H1 (cell line): Measurements from ENCODE around the gene PDGFD.

ENCODE experiments used
- CTCF ChIP-seq, 3 experiments: IDR thresholded peaks; 1 replicate in 2 of 3; 2 replicates in 1 of 3; pipeline versions ENCODE4 v1.5.1 to v1.6.1; 2011; ENCODE audit warnings: low read length in 3 of 3, mild to moderate bottlenecking in 3 of 3, inconsistent platforms in 2 of 3, low read depth in 1 of 3, moderate library complexity in 1 of 3; ENCODE audit not compliant: insufficient read depth in 1 of 3; ENCODE audit errors: control extremely low read depth in 1 of 3
- EP300 ChIP-seq, 2 experiments: IDR thresholded peaks; 1 replicate in 1 of 2; 2 replicates in 1 of 2; pipeline ENCODE4 v1.6.1; 2011 to 2012; ENCODE audit warnings: low read depth in 2 of 2, low read length in 2 of 2, mild to moderate bottlenecking in 2 of 2, borderline replicate concordance in 1 of 2, inconsistent platforms in 1 of 2, moderate library complexity in 1 of 2
- EZH2 ChIP-seq: fragments of 200-600 bp; sonication (generic); IDR thresholded peaks from 2 replicates; pipeline ENCODE4 v1.7.1; 2012; ENCODE audit warnings: low read depth, mild to moderate bottlenecking, moderate library complexity, low read length, inconsistent platforms; ENCODE audit not compliant: severe bottlenecking
- TAF1 ChIP-seq: IDR thresholded peaks from 2 replicates; pipeline ENCODE4 v1.6.1; 2011; ENCODE audit warnings: mild to moderate bottlenecking, low read depth, low read length
- TF ChIP-seq, protein P1 (sequence below): IDR thresholded peaks from 2 replicates; pipeline ENCODE4 v1.6.1; 2011; ENCODE audit warnings: low read length, improper control_type of control experiment

DNA sequence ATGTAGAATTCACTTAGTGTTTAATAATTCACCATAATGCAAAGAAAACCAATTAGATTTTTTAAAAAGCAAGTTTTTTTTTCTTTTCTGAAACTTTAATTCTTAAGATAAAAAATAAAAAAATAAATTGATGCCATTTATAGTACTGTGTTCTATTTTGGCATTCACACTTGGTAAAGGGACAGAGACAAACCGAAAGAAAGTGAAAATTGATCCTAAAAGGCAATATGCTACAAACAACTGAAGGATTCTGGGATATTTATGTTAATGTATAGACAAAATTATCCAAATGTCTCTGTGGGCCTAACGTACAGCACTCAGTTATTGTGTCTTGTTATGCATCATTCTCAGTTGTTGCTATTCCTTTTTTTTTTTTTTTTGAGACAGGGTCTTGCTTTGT is 169.4 kb downstream of the PDGFD start:
- TF ChIP-seq TAF1 (no peak), CTCF (IDR thresholded peaks at IDR 0.05; ENCODE audit: control extremely low read depth in 1 of 3, insufficient read depth in 1 of 3, low read depth in 1 of 3, low read length in 3 of 3) (no peak), EZH2 (no peak), EP300 (IDR thresholded peaks at IDR 0.05; ENCODE audit: borderline replicate concordance in 1 of 2, low read depth in 2 of 2, low read length in 2 of 2) (no peak)
- TF ChIP-seq, protein P1, sequence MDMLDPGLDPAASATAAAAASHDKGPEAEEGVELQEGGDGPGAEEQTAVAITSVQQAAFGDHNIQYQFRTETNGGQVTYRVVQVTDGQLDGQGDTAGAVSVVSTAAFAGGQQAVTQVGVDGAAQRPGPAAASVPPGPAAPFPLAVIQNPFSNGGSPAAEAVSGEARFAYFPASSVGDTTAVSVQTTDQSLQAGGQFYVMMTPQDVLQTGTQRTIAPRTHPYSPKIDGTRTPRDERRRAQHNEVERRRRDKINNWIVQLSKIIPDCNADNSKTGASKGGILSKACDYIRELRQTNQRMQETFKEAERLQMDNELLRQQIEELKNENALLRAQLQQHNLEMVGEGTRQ: no peak
